Esophagus (tissue), 2 donors: ENCODE data around the gene GANAB. TPM values are rescaled to one million over a fixed set of nuclear protein-coding genes. Genes with fewer than 3 reads are reported as not detected.
"Not testable (repeated sequence)": the region's sequence is repeated elsewhere in the genome, so short reads cannot be mapped to it uniquely, and the experiment has no call there.

ENCODE experiments used
- H3K27ac ChIP-seq, 2 donors: one replicate each; pipeline ENCODE4 v1.5.1; 2013; ENCODE audit warnings: low read depth in 2 of 2, mild to moderate bottlenecking in 2 of 2, inconsistent platforms in 1 of 2, low read length in 1 of 2, moderate library complexity in 1 of 2
- H3K27me3 ChIP-seq, 2 donors: one replicate each; pipeline ENCODE4 v1.6.1; 2013; ENCODE audit warnings: low read length in 2 of 2, control low read depth in 1 of 2, mild to moderate bottlenecking in 1 of 2; ENCODE audit not compliant: insufficient read depth in 2 of 2, control insufficient read depth in 1 of 2
- H3K36me3 ChIP-seq, 2 donors: one replicate each; pipeline ENCODE4 v1.6.1; 2013; ENCODE audit warnings: low read length in 1 of 2; ENCODE audit not compliant: control insufficient read depth in 2 of 2, insufficient read depth in 2 of 2
- H3K4me1 ChIP-seq, 2 donors: one replicate each; pipeline ENCODE4 v1.6.1; 2013; ENCODE audit warnings: low read length in 1 of 2; ENCODE audit not compliant: control insufficient read depth in 2 of 2, insufficient read depth in 2 of 2
- H3K4me3 ChIP-seq, 2 donors: one replicate each; pipeline ENCODE4 v1.5.1; 2013; ENCODE audit warnings: low read length in 2 of 2, mild to moderate bottlenecking in 2 of 2, low read depth in 1 of 2, moderate library complexity in 1 of 2
- H3K9me3 ChIP-seq, 2 donors: one replicate each; pipeline ENCODE4 v1.6.1; 2013; ENCODE audit warnings: mild to moderate bottlenecking in 2 of 2, low read depth in 1 of 2, low read length in 1 of 2, moderate library complexity in 1 of 2; ENCODE audit not compliant: control insufficient read depth in 2 of 2, insufficient read depth in 1 of 2
- WGBS, 2 donors: extraction: QIAGEN DNeasy Blood & Tissue Kit; methylation state at CpG; one replicate each; pipeline ENCODE4 v1.1.7; 2013; 5-methylcytosine and 5-hydroxymethylcytosine counted together
- polyA plus RNA-seq, 2 donors: library from polyadenylated mRNA; stranded (reverse); fragments of 200-250 nt; gene quantifications; one replicate each; pipeline ENCODE4 v1.2.3, GENCODE V29; 2013
- donor health status: healthy with polysubstance abuse.
- donor health status: Bipolar disorder and iron deficiency.

Gene GANAB
- polyA plus RNA-seq, 2 donors = 59.8 to 71.6 TPM

DNA sequence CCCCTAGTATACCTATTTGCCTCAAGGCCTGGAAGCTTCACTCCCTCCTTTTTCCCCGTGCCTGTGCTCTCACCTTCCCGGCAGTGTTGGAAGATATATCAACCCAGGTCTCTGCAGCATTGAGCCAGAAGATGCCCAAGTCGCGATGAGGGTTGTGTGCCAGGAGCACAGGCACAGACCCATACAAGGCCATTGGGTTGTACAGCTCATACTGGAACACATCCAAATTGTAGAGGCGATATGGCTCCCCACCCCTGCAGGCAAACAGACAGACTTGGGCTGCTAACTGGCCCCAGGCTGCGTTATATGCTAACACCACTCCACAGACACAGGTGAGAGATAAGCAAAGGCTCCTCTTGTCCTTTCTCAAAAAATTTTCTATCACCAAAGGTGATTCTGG is 13.9 kb downstream of the GANAB start:
- Histone ChIP-seq H3K4me1 (no peaks in the 10 kb centered on the region), H3K4me3 (no peak overlapping the region), H3K36me3 (peaks cover 43 to 56% of the 10 kb centered on the region in 2 donors), H3K9me3 (peaks cover 0 to 2% of the 10 kb centered on the region in 2 donors), H3K27me3 (no peaks in the 10 kb centered on the region), H3K27ac (peak overlapping the region in 1 of 2 donors; percentile 17)
- WGBS, 2 donors = 79 to 84% methylated on average over 6 of the region's 6 CpGs

DNA sequence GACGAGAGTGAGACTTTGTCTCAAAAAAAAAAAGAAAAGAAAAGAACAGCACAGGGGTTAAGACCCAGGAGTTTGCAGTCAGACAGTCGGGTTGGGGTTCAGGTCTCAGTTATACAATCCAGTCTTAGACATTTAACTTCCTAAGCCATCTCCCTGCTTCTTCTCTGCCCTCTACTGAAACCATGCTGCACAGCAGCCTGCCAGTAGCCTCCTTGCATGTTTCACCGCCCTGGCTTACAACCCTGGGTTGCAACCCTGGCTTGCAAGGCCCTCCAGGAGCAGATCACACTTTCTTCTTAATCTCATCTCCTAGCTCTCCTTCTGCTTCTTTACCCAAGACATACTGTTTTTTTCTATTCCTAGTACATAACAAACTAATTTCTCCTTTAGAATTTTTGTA is 18.7 kb downstream of the GANAB start:
- Histone ChIP-seq H3K9me3 (peaks cover 0 to 2% of the 10 kb centered on the region in 2 donors), H3K4me1 (no peaks in the 10 kb centered on the region), H3K27ac (no peak overlapping the region), H3K4me3 (no peak overlapping the region), H3K36me3 (peaks cover 50 to 57% of the 10 kb centered on the region in 2 donors), H3K27me3 (no peaks in the 10 kb centered on the region)
- 84 to 91% methylated on average over 3 of the region's 3 CpGs for WGBS, 2 donors

DNA sequence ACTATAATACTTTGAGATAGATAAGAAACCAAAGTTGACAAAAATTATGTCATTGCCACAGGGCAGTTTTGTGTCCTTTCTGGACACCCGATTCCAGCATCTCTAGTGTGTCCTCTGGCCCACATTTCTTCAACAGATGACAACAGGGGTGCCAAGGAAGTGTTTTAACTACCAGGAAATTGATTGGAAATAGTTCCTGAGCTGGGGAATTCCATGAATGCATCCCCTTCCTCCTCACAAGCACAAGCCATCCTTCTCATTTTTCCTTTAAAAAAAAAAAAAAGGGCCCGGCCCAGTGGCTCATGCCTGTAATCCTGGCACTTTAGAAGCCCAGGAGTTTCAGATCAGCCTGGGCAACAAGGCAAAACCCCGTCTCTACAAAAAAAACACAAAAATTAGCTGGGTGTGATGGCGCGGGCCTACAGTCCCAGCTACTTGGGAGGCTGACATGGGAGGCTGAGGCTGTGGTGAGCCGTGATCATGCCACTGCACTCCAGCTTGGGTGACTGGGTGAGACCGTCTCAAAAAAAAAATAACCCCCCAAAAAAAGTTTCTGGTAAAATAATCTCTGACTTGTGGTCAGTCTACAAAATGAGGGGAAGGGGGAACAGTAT is 23.8 kb downstream of the GANAB start:
- peak overlapping the region; percentile 92 to 98 for H3K27ac ChIP-seq
- no peaks in the 10 kb centered on the region for H3K27me3 ChIP-seq
- 80 to 82% methylated on average over 7 of the region's 7 CpGs for WGBS, 2 donors
- peaks cover 17 to 21% of the 10 kb centered on the region in 2 donors for H3K36me3 ChIP-seq
- H3K4me3 ChIP-seq = no peak overlapping the region
- H3K9me3 ChIP-seq = no peaks in the 10 kb centered on the region
- H3K4me1 ChIP-seq = peaks cover 0 to 5% of the 10 kb centered on the region in 2 donors

DNA sequence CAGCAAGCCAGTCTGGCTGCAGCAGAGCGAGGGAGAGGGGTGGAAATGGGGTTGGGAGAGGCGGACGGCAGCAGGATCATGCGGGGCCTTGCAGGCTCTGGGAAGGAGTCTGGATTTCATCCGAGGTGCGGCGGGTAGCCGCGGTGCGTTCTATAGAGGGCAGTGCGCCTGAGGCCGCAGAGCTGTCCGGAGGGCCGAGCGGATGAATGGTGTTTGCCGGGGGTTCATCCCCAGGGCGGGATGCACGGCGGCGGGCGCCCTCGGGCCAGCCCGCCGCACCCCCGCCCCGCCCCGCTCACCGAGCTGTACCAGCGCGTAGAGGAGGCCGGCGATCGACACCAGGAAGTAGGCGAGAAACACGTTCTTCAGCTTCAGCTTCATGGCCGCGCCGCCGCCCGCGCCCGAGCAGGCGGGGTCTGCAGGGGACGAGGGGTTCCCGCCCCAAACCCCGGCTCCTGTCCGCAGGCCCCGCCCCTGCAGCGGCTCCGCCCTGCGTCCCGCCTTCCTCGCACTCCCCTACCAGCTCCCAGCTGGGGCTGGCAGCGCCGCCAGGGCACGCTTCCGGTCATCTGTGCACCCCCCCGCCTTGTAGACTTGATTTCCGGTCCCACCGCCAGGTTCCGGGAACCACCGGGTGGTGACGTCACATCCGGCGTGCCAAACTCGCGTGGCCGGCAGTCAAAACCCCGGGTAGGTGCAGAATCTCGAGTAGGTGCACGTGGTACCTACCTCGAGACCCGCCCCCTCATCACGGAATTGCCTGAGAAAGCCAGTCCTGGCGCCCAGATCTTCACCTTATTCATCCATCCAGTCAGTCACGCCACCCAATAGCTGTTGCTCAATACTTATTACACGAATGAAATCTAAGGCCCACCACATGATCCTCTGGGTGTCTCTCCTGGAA is 24.6 kb downstream of the GANAB start, which contains the start of gene B3GAT3:
Gene B3GAT3, minus strand, starts transcription at position 420 of the 904 bp plus-strand sequence. Its CDS starts 39 bp downstream, at position 381.
- peaks cover 17 to 20% of the 10 kb centered on the region in 2 donors for H3K36me3 ChIP-seq
- 1% methylated on average over 54 to 77 of the region's 77 CpGs for WGBS, 2 donors
- H3K4me3 ChIP-seq = peak within 1 kb of the TSS; percentile 59 to 80
- H3K27me3 ChIP-seq = no peaks in the 10 kb centered on the region
- peak within 1 kb of the TSS; percentile 92 to 98 for H3K27ac ChIP-seq
- no peaks in the 10 kb centered on the region for H3K9me3 ChIP-seq
- H3K4me1 ChIP-seq = peaks cover 0 to 5% of the 10 kb centered on the region in 2 donors

DNA sequence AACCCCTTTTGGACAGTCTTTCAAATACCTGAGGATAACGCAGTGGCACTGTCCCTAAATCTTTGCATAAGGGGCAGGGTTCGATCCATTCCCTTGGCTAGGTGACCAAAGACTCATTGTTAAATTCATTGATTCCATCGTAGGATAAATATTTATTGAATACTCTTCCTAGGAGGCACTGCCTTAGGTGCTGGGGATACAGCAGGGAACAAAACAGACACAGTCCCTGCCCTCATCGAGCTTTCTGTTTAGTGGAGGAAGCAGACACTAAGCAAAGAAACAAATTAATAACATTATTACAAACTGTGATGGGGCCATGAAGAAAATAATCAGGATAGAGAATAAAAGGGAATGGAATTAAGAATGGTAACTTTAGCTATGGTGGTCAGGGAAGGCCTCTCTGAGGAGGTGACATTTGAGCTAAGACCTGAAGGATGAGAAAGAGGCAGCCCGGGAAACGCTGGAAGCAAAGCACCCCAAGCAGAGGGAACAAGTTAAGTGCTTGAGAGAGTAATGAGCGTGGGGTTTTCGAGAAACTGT is 25.3 kb downstream of the GANAB start:
- Histone ChIP-seq H3K36me3 (peaks cover 9 to 17% of the 10 kb centered on the region in 2 donors), H3K4me1 (peaks cover 0 to 5% of the 10 kb centered on the region in 2 donors), H3K27me3 (no peaks in the 10 kb centered on the region), H3K4me3 (peak overlapping the region; percentile 59 to 80), H3K27ac (peak overlapping the region; percentile 92 to 98), H3K9me3 (no peaks in the 10 kb centered on the region)
- 18 to 25% methylated on average over 8 of the region's 8 CpGs for WGBS, 2 donors

DNA sequence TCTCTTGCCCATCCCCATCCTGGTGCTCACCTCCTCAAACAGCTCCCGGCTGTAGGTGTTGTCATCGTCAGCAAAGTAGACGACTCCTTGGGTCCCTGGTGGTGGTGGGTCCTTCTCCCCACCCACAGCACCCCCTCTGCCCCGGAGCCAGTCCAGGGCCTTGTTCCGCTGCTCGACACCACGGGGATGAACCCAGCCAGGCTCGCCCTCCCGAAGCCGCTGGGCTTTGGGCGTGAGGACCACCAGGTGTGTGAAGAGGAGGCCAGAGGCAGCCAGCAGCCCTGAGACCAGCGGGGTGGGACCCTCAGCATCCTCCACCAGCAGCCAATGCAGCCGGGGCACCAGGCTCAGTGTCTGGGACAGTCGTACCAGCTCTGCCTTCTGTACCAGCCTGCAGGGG is 29.5 kb downstream of the GANAB start:
- not testable (repeated sequence) for H3K4me3 ChIP-seq, H3K27ac ChIP-seq, H3K36me3 ChIP-seq, H3K9me3 ChIP-seq, H3K27me3 ChIP-seq
- WGBS, 2 donors = 92 to 94% methylated on average over 9 to 14 of the region's 14 CpGs
- H3K4me1 ChIP-seq = peaks cover 0 to 12% of the 10 kb centered on the region in 2 donors

DNA sequence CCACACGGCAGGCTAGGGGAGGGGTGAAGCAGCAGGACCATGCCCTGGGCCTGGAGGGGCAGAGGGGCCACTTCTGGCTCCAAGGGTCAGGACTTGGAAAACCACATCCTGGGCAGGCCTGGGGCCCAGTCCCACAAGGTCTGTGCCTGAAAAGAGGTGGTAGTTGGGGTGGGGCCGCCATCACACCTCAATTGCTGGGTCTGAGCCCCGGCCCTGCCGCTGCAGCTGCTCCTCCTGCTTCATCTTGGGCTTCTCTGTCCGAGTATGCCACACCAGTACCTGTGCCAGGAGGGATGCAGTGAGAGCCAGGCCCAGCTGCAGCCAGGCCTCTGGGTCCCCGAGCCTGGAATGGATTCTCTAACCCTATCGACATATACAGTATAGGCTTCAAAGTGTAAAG is 30.9 kb downstream of the GANAB start:
- H3K27me3 ChIP-seq = no peaks in the 10 kb centered on the region
- no peak overlapping the region for H3K4me3 ChIP-seq
- no peak overlapping the region for H3K27ac ChIP-seq
- 87 to 89% methylated on average over 7 of the region's 7 CpGs for WGBS, 2 donors
- peaks cover 7 to 21% of the 10 kb centered on the region in 2 donors for H3K4me1 ChIP-seq
- H3K9me3 ChIP-seq = no peaks in the 10 kb centered on the region
- H3K36me3 ChIP-seq = peaks cover 0 to 9% of the 10 kb centered on the region in 2 donors

DNA sequence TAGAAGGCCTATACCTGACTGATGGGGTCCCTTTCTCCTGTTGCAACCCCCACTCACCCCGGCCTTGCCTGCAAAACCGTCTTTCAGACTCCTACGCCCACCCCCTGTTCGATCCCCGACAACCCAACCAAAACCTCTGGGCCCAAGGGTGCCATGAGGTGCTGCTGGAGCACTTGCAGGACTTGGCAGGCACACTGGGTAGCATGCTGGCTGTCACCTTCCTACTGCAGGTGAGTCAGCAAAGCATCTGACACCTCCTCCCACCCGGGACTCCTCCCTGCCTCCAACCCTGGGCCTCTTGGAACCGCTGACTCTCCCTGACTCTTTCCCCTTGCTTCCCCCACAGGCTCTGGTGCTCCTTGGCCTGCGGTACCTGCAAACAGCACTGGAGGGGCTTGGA is 32.1 kb downstream of the GANAB start:
- no peaks in the 10 kb centered on the region for H3K9me3 ChIP-seq
- H3K4me1 ChIP-seq = peaks cover 7 to 17% of the 10 kb centered on the region in 2 donors
- 50 to 53% methylated on average over 8 of the region's 8 CpGs for WGBS, 2 donors

DNA sequence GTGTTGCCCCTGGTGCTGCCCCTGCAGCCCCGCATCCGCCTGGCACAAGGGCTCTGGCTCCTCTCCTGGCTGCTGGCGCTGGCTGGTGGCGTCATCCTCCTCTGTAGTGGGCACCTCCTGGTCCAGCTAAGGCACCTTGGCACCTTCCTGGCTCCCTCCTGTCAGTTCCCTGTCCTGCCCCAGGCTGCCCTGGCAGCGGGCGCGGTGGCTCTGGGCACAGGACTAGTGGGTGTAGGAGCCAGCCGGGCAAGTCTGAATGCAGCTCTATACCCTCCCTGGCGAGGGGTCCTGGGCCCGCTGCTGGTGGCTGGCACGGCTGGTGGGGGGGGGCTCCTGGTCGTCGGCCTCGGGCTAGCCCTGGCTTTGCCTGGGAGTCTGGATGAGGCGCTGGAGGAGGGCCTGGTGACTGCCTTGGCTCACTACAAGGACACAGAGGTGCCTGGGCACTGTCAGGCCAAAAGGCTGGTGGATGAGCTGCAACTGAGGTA is 33.1 kb downstream of the GANAB start:
- H3K27ac ChIP-seq = peak overlapping the region; percentile 88 to 97
- H3K9me3 ChIP-seq = no peaks in the 10 kb centered on the region
- H3K4me1 ChIP-seq = peaks cover 7 to 17% of the 10 kb centered on the region in 2 donors
- WGBS, 2 donors = 33 to 40% methylated on average over 13 to 15 of the region's 15 CpGs
- H3K27me3 ChIP-seq = no peaks in the 10 kb centered on the region
- peaks cover 0 to 26% of the 10 kb centered on the region in 2 donors for H3K36me3 ChIP-seq
- H3K4me3 ChIP-seq = no peak overlapping the region

More for the DNA sequence above, 32.1 kb downstream of the GANAB start:
- H3K4me3 ChIP-seq = no peak overlapping the region
- no peaks in the 10 kb centered on the region for H3K27me3 ChIP-seq
- H3K36me3 ChIP-seq = peaks cover 0 to 17% of the 10 kb centered on the region in 2 donors
- peak overlapping the region; percentile 79 to 97 for H3K27ac ChIP-seq
